ENCODE data around the gene MEF2C.

Gene MEF2C

GRCh38 chr5:88824892-88825583 is 57.9 kb downstream of the MEF2C start:
- Histone ChIP-seq H3K4me3 (peak overlapping the region; percentile 81), H3K9ac (peak overlapping the region; percentile 87), H3K4me2 (peak overlapping the region; percentile 84), H3K36me3 (peaks cover 31% of the 10 kb centered on the region), H3K4me1 (peaks cover 19% of the 10 kb centered on the region), H4K20me1 (no peaks in the 10 kb centered on the region), H3K27ac (peak overlapping the region; percentile 97), H3K27me3 (no peaks in the 10 kb centered on the region), H3K9me3 (no peaks in the 10 kb centered on the region)
- TF ChIP-seq Cebpa-rat (IDR thresholded peaks at IDR 0.05): no peak; the same call in 1 of the 2 replicates

GRCh38 chr5:88824141-88824540 is 58.8 kb downstream of the MEF2C start:
- Histone ChIP-seq H3K9me3 (no peaks in the 10 kb centered on the region), H3K36me3 (peaks cover 38% of the 10 kb centered on the region), H3K27ac (peak overlapping the region; percentile 97), H4K20me1 (no peaks in the 10 kb centered on the region; the same call in 1 of the 2 replicates), H3K4me2 (peak overlapping the region; percentile 84), H3K4me1 (peaks cover 10% of the 10 kb centered on the region), H3K9ac (peak overlapping the region; percentile 87), H3K27me3 (no peaks in the 10 kb centered on the region), H3K4me3 (peak overlapping the region; percentile 81)
- no peak for TF ChIP-seq Cebpa-rat (IDR thresholded peaks at IDR 0.05)

- Histone ChIP-seq H3K4me1 (peaks cover under 1% of the 10 kb centered on the region; the same call in 1 of the 2 replicates), H3K36me3 (peaks cover 45% of the 10 kb centered on the region), H4K20me1 (peaks cover 5% of the 10 kb centered on the region; the same call in 1 of the 2 replicates), H3K9ac (peak overlapping the region; percentile 87), H3K27me3 (no peaks in the 10 kb centered on the region), H3K27ac (peak overlapping the region; percentile 97), H3K9me3 (no peaks in the 10 kb centered on the region), H3K4me3 (peak overlapping the region; percentile 81), H3K4me2 (peak overlapping the region; percentile 84)
- TF ChIP-seq Cebpa-rat (IDR thresholded peaks at IDR 0.05): no peak
These were observed 59.8 kb downstream of the MEF2C start for GRCh38 chr5:88823201-88823600.

- peak overlapping the region; percentile 84 for H3K4me2 ChIP-seq
- peak overlapping the region; percentile 87 for H3K9ac ChIP-seq
- no peak for TF ChIP-seq Cebpa-rat (IDR thresholded peaks at IDR 0.05)
- H3K4me1 ChIP-seq: peaks cover 16% of the 10 kb centered on the region
- peaks cover 57% of the 10 kb centered on the region for H3K36me3 ChIP-seq
- no peaks in the 10 kb centered on the region for H3K9me3 ChIP-seq
- H3K4me3 ChIP-seq: peak overlapping the region; percentile 81
- H4K20me1 ChIP-seq: peaks cover 24% of the 10 kb centered on the region
- H3K27ac ChIP-seq: peak overlapping the region; percentile 97
- H3K27me3 ChIP-seq: no peaks in the 10 kb centered on the region
These were observed 61.8 kb downstream of the MEF2C start for GRCh38 chr5:88821161-88821560.

- Histone ChIP-seq H3K27me3 (no peaks in the 10 kb centered on the region), H3K4me2 (peak overlapping the region; percentile 84), H4K20me1 (peaks cover 30% of the 10 kb centered on the region), H3K9ac (peak overlapping the region; percentile 87), H3K27ac (peak overlapping the region; percentile 97), H3K36me3 (peaks cover 62% of the 10 kb centered on the region), H3K4me3 (peak overlapping the region; percentile 81), H3K9me3 (no peaks in the 10 kb centered on the region), H3K4me1 (peaks cover 22% of the 10 kb centered on the region)
- no peak for TF ChIP-seq Cebpa-rat (IDR thresholded peaks at IDR 0.05)
These were observed 62.4 kb downstream of the MEF2C start for GRCh38 chr5:88820581-88820980.

GRCh38 chr5:88819301-88819999 is 63.5 kb downstream of the MEF2C start:
- peak overlapping the region; percentile 81 for H3K4me3 ChIP-seq
- peaks cover 70% of the 10 kb centered on the region for H3K36me3 ChIP-seq
- no peaks in the 10 kb centered on the region for H3K9me3 ChIP-seq
- H3K27me3 ChIP-seq: no peaks in the 10 kb centered on the region
- H4K20me1 ChIP-seq: peaks cover 42% of the 10 kb centered on the region
- peak overlapping the region; percentile 97 for H3K27ac ChIP-seq
- H3K4me1 ChIP-seq: peaks cover 33% of the 10 kb centered on the region
- peak overlapping the region; percentile 84 for H3K4me2 ChIP-seq
- H3K9ac ChIP-seq: peak overlapping the region; percentile 87
- TF ChIP-seq Cebpa-rat (IDR thresholded peaks at IDR 0.05): no peak

GRCh38 chr5:88818296-88818695 is 64.7 kb downstream of the MEF2C start:
- peaks cover 45% of the 10 kb centered on the region for H3K4me1 ChIP-seq
- peaks cover 53% of the 10 kb centered on the region for H4K20me1 ChIP-seq
- H3K36me3 ChIP-seq: peaks cover 77% of the 10 kb centered on the region
- TF ChIP-seq Cebpa-rat (IDR thresholded peaks at IDR 0.05): no peak
- peak overlapping the region; percentile 84 for H3K4me2 ChIP-seq
- H3K27me3 ChIP-seq: no peaks in the 10 kb centered on the region
- H3K27ac ChIP-seq: peak overlapping the region; percentile 97
- no peaks in the 10 kb centered on the region for H3K9me3 ChIP-seq
- H3K4me3 ChIP-seq: peak overlapping the region; percentile 81
- peak overlapping the region; percentile 87 for H3K9ac ChIP-seq

- H3K27me3 ChIP-seq: no peaks in the 10 kb centered on the region
- H3K27ac ChIP-seq: peak overlapping the region; percentile 97
- H3K4me2 ChIP-seq: peak overlapping the region; percentile 84
- peak overlapping the region; percentile 81 for H3K4me3 ChIP-seq
- peaks cover 74% of the 10 kb centered on the region for H4K20me1 ChIP-seq
- H3K36me3 ChIP-seq: peaks cover 75% of the 10 kb centered on the region
- no peaks in the 10 kb centered on the region for H3K9me3 ChIP-seq
- peak overlapping the region; percentile 87 for H3K9ac ChIP-seq
- no peak for TF ChIP-seq Cebpa-rat (IDR thresholded peaks at IDR 0.05)
- H3K4me1 ChIP-seq: peaks cover 66% of the 10 kb centered on the region
These were observed 66.8 kb downstream of the MEF2C start for GRCh38 chr5:88816195-88816594.

- peak overlapping the region; percentile 87 for H3K9ac ChIP-seq
- H3K4me3 ChIP-seq: peak overlapping the region; percentile 81
- no peaks in the 10 kb centered on the region for H3K27me3 ChIP-seq
- peaks cover 84% of the 10 kb centered on the region for H4K20me1 ChIP-seq
- H3K36me3 ChIP-seq: peaks cover 77% of the 10 kb centered on the region
- H3K9me3 ChIP-seq: no peaks in the 10 kb centered on the region
- peak overlapping the region; percentile 97 for H3K27ac ChIP-seq
- H3K4me1 ChIP-seq: peaks cover 76% of the 10 kb centered on the region
- TF ChIP-seq Cebpa-rat (IDR thresholded peaks at IDR 0.05): no peak
- H3K4me2 ChIP-seq: peak overlapping the region; percentile 84
These were observed 67.8 kb downstream of the MEF2C start for GRCh38 chr5:88815050-88815789.
